GM18511 (cell line): ENCODE data around the gene MAP7.
"Not testable (repeated sequence)": the region's sequence is repeated elsewhere in the genome, so short reads cannot be mapped to it uniquely, and the experiment has no call there.

Experiments used
- ATAC-seq: cut with Tn5 transposase; IDR thresholded peaks from one replicate; pipeline ENCODE4 v1.9.1; 2021; ENCODE audit warnings: mild to moderate bottlenecking, moderate library complexity; ENCODE audit not compliant: unreplicated experiment

Gene MAP7

GRCh38 chr6:136401236-136401635, 149.0 kb downstream of the MAP7 start:
- ATAC-seq: not testable (repeated sequence)

- no peak for ATAC-seq
Observed at GRCh38 chr6:136398453-136398852, 151.8 kb downstream of the MAP7 start.

GRCh38 chr6:136396908-136397307, 153.3 kb downstream of the MAP7 start:
- no peak for ATAC-seq

- ATAC-seq: not testable (repeated sequence)
Observed at GRCh38 chr6:136390959-136391358, 159.3 kb downstream of the MAP7 start.

- no peak for ATAC-seq
Observed at GRCh38 chr6:136387316-136387715, 162.9 kb downstream of the MAP7 start.

GRCh38 chr6:136383268-136383937, 166.8 kb downstream of the MAP7 start:
- ATAC-seq: no peak

- no peak for ATAC-seq
Observed at GRCh38 chr6:136382676-136383252, 167.5 kb downstream of the MAP7 start.

- no peak for ATAC-seq
Observed at GRCh38 chr6:136378888-136379287, 171.3 kb downstream of the MAP7 start.

GRCh38 chr6:136375836-136376235, 174.4 kb downstream of the MAP7 start:
- ATAC-seq: not testable (repeated sequence)

GRCh38 chr6:136371959-136372358, 178.3 kb downstream of the MAP7 start:
- ATAC-seq: no peak

- ATAC-seq: no peak
Observed at GRCh38 chr6:136370988-136371728, 179.1 kb downstream of the MAP7 start.

- ATAC-seq: no peak
Observed at GRCh38 chr6:136365776-136366354, 184.4 kb downstream of the MAP7 start.

GRCh38 chr6:136362421-136363356, 187.5 kb downstream of the MAP7 start:
- no peak for ATAC-seq

GRCh38 chr6:136361787-136362186, 188.4 kb downstream of the MAP7 start:
- no peak for ATAC-seq

GRCh38 chr6:136360783-136361182, 189.4 kb downstream of the MAP7 start:
- ATAC-seq: no peak

- no peak for ATAC-seq
Observed at GRCh38 chr6:136359851-136360250, 190.4 kb downstream of the MAP7 start.

GRCh38 chr6:136351518-136352110, 198.6 kb downstream of the MAP7 start:
- ATAC-seq: no peak

- ATAC-seq: no peak
Observed at GRCh38 chr6:136350914-136351313, 199.3 kb downstream of the MAP7 start.

GRCh38 chr6:136347847-136348246, 202.4 kb downstream of the MAP7 start:
- ATAC-seq: no peak

- no peak for ATAC-seq
Observed at GRCh38 chr6:136345145-136345544, 205.1 kb downstream of the MAP7 start.
